Measurements from ENCODE around the gene NMB. TPM values are rescaled to one million over a fixed set of nuclear protein-coding genes. Genes with fewer than 3 reads are reported as not detected.

The NMB gene, protein sequence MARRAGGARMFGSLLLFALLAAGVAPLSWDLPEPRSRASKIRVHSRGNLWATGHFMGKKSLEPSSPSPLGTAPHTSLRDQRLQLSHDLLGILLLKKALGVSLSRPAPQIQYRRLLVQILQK
- total RNA-seq = 10 to 100 TPM in 1 of 2 donors, 1 to 10 TPM in 1; 6.2 to 16.6 TPM

DNA sequence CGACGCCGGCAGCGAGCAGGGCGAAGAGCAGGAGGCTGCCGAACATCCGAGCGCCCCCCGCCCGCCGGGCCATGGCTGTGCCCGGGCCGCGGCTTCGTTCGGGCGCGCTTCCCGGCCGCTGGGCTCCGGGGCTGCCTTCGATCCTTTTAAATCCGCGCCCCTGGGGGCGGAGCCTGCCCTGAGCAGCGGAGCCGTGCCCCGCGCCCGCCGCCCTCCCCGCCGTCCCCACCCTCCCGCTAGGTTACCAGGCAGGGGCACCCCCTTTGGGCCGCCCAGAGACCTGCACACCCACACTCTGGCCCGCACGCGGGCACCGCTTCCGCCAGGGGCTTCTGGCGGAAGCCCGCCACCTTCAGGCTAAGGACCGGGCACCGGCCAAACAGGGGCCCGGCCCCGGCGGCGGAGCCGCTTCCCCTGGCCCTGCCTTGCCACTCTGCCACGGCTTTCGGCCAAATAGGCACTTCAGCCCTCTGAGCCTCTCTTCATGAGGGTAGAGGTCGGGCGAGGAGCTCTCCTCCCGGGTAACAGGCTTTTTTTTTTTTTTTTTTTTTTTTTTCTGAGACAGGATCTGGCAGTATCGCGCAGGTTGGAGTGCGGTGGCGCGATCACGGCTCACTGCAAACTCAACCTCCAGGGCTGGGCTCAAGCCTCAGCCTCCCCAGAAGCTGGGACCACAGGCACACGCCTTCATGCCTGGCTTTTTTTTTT lies at the start of gene NMB:
NMB (minus strand) TSS at position 120 of the 708 bp plus-strand sequence; CDS start at position 73, 47 bp downstream.
- intact Hi-C loops (cut with DNase I) = loop anchor here (5.0 to 10.0 kb wide), 3 partner anchors 59 to 87 kb away; partner anchors contain the start of genes SEC11A and ZNF592
- peak within 1 kb of the TSS; percentile 58 to 64 for H3K4me3 ChIP-seq
- DNase-seq (ENCODE audit: low spot score) = peak; percentile 72
- no peaks in the 10 kb centered on the region for H3K27me3 ChIP-seq (replicated peaks; ENCODE audit: insufficient read depth)
- H3K9me3 ChIP-seq = no peaks in the 10 kb centered on the region
- peak within 1 kb of the TSS; percentile 75 to 79 for H3K27ac ChIP-seq
- under 1% methylated on average over 30 of the region's 61 CpGs for WGBS
- H3K4me1 ChIP-seq (replicated peaks) = peaks cover 3% of the 10 kb centered on the region
- no peaks in the 10 kb centered on the region for H3K36me3 ChIP-seq
- TF ChIP-seq, protein P1, sequence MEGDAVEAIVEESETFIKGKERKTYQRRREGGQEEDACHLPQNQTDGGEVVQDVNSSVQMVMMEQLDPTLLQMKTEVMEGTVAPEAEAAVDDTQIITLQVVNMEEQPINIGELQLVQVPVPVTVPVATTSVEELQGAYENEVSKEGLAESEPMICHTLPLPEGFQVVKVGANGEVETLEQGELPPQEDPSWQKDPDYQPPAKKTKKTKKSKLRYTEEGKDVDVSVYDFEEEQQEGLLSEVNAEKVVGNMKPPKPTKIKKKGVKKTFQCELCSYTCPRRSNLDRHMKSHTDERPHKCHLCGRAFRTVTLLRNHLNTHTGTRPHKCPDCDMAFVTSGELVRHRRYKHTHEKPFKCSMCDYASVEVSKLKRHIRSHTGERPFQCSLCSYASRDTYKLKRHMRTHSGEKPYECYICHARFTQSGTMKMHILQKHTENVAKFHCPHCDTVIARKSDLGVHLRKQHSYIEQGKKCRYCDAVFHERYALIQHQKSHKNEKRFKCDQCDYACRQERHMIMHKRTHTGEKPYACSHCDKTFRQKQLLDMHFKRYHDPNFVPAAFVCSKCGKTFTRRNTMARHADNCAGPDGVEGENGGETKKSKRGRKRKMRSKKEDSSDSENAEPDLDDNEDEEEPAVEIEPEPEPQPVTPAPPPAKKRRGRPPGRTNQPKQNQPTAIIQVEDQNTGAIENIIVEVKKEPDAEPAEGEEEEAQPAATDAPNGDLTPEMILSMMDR (IDR thresholded peaks at IDR 0.05) = peak; percentile 35 to 75 (median 54)
- TF ChIP-seq POLR2AphosphoS5 (IDR thresholded peaks at IDR 0.05) = no peak
- peak; percentile 60 for TF ChIP-seq POLR2A (IDR thresholded peaks at IDR 0.05)

DNA sequence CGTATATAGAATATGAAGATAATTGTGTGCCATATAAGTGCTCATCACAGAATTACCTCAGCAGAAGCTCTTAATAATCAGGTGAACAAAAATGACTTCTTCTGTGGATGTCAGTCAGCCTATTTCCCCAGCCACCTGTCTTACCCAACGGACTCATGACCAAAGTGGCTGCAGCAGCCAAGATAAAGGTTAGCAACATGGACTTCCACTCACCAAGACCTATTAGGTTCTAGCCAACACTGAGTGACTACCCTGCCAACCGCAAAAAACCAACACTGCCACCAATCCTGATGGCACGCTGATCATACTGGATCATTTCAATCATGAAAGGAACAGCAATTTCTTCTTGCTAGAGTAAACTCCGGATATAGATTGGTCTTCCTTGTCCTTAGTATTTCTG lies 45.8 kb upstream of the NMB start:
- DNase-seq (ENCODE audit: low spot score) = no peak
- no peaks in the 10 kb centered on the region for H3K27me3 ChIP-seq (replicated peaks; ENCODE audit: insufficient read depth)
- no peaks in the 10 kb centered on the region for H3K9me3 ChIP-seq
- TF ChIP-seq POLR2A (IDR thresholded peaks at IDR 0.05) = no peak
- TF ChIP-seq POLR2AphosphoS5 (IDR thresholded peaks at IDR 0.05) = no peak
- TF ChIP-seq, protein P1 (IDR thresholded peaks at IDR 0.05) = no peak
- H3K36me3 ChIP-seq = no peaks in the 10 kb centered on the region
- WGBS = 97% methylated on average over 5 of the region's 5 CpGs
- no peak overlapping the region for H3K27ac ChIP-seq
- H3K4me1 ChIP-seq (replicated peaks) = no peaks in the 10 kb centered on the region
- no peak overlapping the region for H3K4me3 ChIP-seq
- intact Hi-C loops (cut with DNase I) = no loop called here

DNA sequence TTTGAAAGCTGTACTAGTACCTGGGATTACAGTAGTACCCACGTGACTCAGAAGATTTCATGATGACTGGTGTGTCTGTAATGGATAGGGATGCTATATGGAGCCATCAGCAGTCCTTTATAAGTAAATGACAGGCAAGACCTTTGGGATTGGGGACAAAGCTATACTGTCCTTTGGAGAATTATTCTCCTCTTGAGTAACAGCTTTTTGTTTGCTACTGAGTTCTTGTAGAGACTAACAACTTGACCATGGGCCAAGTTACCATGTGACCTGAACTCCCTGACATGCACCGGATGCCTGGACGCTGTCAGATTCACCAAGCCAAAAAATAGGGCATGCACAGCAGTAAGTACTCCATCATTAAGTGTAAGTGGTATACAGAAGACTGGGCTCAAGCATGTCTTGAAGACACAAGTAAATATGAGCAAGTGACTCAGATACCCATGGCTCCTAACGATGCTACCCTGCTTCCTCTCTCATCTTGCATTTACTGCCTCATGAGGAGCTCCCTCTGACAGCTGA lies 45.0 kb upstream of the NMB start:
- Histone ChIP-seq H3K27ac (no peak overlapping the region), H3K4me1 (replicated peaks) (no peaks in the 10 kb centered on the region)

DNA sequence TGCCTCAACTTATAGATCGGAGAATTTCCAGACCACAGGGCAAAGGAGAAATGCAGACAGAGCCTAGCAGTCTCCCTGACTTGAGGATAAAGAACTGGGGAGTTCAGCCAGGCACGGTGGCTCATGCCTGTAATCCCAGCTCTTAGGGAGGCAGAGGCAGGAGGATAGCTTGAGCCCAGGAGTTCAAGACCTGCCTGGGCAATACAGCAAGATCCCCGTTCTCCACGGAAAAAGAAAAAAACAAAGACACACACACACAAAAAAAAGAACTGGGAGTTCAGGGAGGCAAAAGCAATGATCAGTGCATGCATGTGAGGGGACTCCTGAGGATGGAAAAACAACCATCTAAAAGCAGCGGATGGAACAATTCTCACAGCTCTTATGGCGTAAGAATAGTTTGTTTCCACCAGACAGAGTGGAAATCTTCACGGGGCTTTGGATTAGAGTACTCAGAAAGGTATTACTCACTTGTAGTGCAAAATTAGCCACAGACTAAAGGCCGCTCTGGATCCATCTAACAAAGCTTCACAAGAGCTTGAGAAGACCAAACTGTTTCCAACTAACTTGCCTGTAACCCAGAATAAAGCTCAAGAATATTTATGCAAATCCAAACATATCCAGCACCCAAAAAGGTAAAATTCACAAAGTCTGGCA lies 41.7 kb upstream of the NMB start:
- WGBS = 87% methylated on average over 8 of the region's 8 CpGs
- Histone ChIP-seq H3K9me3 (no peaks in the 10 kb centered on the region), H3K27ac (no peak overlapping the region), H3K27me3 (replicated peaks; ENCODE audit: insufficient read depth) (no peaks in the 10 kb centered on the region), H3K4me1 (replicated peaks) (no peaks in the 10 kb centered on the region), H3K4me3 (no peak overlapping the region), H3K36me3 (no peaks in the 10 kb centered on the region)
- intact Hi-C loops (cut with DNase I) = no loop called here
- no peak for DNase-seq (ENCODE audit: low spot score)
- TF ChIP-seq, protein P1 (IDR thresholded peaks at IDR 0.05) = no peak
- no peak for TF ChIP-seq POLR2A (IDR thresholded peaks at IDR 0.05)
- no peak for TF ChIP-seq POLR2AphosphoS5 (IDR thresholded peaks at IDR 0.05)

More for the DNA sequence above, 45.0 kb upstream of the NMB start:
- intact Hi-C loops (cut with DNase I) = no loop called here
- Histone ChIP-seq H3K4me3 (no peak overlapping the region), H3K36me3 (no peaks in the 10 kb centered on the region), H3K9me3 (no peaks in the 10 kb centered on the region), H3K27me3 (replicated peaks; ENCODE audit: insufficient read depth) (no peaks in the 10 kb centered on the region)
- TF ChIP-seq POLR2A (IDR thresholded peaks at IDR 0.05) (no peak), POLR2AphosphoS5 (IDR thresholded peaks at IDR 0.05) (peak; percentile 12)
- WGBS = 45% methylated on average over 4 of the region's 4 CpGs
- DNase-seq (ENCODE audit: low spot score) = no peak

DNA sequence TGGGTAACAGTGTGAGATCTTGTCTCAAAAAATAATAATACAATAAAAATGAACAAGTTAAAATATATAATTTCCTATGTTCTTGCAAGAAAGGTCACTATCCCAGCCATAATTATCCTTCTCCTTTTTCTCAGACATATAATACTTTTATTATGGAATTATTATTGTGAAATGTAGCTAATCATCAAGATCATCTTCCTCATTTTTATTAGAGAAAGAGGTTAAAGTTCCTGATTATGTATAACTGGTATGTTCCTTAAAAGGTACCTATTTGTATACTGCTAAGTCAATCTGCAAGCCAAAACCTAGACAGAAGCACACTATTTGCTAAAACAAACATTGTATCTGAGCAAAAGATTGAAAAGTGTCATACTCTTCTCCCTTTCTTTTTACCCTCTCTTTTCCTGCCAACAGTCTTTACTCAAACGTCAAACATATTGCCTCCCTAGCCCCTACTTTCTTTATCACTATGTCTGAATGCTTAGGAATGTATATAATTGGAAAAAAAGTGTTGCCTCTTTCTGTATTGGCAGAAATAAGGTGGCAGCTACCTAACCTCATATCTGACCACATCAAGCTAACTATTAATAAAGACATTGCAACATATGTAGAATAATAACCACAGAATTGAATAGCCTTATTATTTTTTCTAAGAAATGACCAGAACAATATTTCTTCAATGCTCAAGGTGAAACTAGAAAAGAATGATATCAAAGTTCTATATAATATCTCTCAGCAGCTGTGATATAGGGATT lies 39.4 kb upstream of the NMB start:
- TF ChIP-seq, protein P1 (IDR thresholded peaks at IDR 0.05) = no peak
- TF ChIP-seq POLR2AphosphoS5 (IDR thresholded peaks at IDR 0.05) = no peak
- TF ChIP-seq POLR2A (IDR thresholded peaks at IDR 0.05) = no peak
- 24% methylated on average over 1 of the region's 1 CpG for WGBS

More for the DNA sequence above, 39.4 kb upstream of the NMB start:
- Histone ChIP-seq H3K9me3 (no peaks in the 10 kb centered on the region), H3K27me3 (replicated peaks; ENCODE audit: insufficient read depth) (no peaks in the 10 kb centered on the region), H3K4me3 (no peak overlapping the region), H3K36me3 (no peaks in the 10 kb centered on the region), H3K27ac (no peak overlapping the region), H3K4me1 (replicated peaks) (no peaks in the 10 kb centered on the region)
- no peak for DNase-seq (ENCODE audit: low spot score)
- intact Hi-C loops (cut with DNase I) = no loop called here
